Liver (tissue), 3 donors: Measurements from ENCODE around the gene PLXNB2.

ENCODE experiments used
- CTCF ChIP-seq: fragments of 150-350 bp; IDR thresholded peaks from 2 replicates; pipeline ENCODE4 v1.5.1; 2017; ENCODE audit warnings: improper control_type of control experiment, low read depth, low read length; ENCODE audit not compliant: missing input control
- HNF4G ChIP-seq: IDR thresholded peaks from 2 replicates; pipeline ENCODE4 v1.6.1; 2016; ENCODE audit warnings: antibody characterized with exemption
- JUND ChIP-seq, 2 donors: IDR thresholded peaks; 2 replicates each; pipeline ENCODE4 v1.6.1; 2016; ENCODE audit warnings: antibody characterized with exemption in 2 of 2
- MAX ChIP-seq: IDR thresholded peaks from 2 replicates; pipeline ENCODE4 v1.6.1; 2016; ENCODE audit warnings: antibody characterized with exemption
- SP1 ChIP-seq: IDR thresholded peaks from 2 replicates; pipeline ENCODE4 v1.6.1; 2018; ENCODE audit warnings: antibody characterized with exemption, mild to moderate bottlenecking
- YY1 ChIP-seq: IDR thresholded peaks from 2 replicates; pipeline ENCODE4 v1.6.1; 2016; ENCODE audit warnings: antibody characterized with exemption, mild to moderate bottlenecking
- TF ChIP-seq, protein P1 (sequence below): IDR thresholded peaks from 2 replicates; pipeline ENCODE4 v1.6.1; 2016; ENCODE audit warnings: antibody characterized with exemption, mild to moderate bottlenecking
- donor health status: healthy.
- donor health status: healthy.

DNA sequence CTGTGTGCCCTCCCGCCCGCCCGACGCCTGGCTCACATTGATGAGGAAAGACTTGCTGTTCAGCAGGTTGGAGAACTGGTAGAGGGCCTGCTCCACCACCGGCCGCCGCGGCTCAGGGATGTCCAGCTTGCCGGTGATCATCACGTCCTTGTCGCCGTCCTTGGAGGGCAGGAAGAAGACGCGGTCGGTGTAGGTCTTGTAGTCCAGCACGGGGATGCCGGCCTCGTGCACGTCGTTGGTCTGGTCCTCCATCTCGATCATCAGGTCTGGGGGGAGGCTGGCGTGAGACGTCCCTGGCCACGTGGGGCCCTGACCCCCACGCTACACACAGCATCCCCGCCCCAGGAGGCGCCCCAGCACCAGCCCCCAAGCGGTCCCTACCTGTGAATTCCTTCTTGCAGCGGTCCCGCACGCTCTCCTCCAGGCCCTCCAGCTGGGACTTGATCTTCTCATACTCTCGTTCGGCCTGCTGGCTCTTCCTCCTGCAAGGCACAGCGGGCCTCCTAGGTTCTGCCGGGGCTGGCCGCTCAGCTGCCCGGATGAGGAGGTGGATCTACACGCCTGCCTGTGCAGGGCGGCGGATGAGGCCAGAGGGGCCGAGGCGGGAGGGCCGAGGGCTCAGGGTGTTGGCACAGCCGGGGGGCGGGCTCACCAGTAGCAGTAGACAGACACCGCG is 26.6 kb downstream of the PLXNB2 start:
- TF ChIP-seq YY1 (no peak), CTCF (no peak), JUND (IDR thresholded peaks at IDR 0.05) (no peak), SP1 (no peak), HNF4G (no peak), MAX (no peak)
- TF ChIP-seq, protein P1, sequence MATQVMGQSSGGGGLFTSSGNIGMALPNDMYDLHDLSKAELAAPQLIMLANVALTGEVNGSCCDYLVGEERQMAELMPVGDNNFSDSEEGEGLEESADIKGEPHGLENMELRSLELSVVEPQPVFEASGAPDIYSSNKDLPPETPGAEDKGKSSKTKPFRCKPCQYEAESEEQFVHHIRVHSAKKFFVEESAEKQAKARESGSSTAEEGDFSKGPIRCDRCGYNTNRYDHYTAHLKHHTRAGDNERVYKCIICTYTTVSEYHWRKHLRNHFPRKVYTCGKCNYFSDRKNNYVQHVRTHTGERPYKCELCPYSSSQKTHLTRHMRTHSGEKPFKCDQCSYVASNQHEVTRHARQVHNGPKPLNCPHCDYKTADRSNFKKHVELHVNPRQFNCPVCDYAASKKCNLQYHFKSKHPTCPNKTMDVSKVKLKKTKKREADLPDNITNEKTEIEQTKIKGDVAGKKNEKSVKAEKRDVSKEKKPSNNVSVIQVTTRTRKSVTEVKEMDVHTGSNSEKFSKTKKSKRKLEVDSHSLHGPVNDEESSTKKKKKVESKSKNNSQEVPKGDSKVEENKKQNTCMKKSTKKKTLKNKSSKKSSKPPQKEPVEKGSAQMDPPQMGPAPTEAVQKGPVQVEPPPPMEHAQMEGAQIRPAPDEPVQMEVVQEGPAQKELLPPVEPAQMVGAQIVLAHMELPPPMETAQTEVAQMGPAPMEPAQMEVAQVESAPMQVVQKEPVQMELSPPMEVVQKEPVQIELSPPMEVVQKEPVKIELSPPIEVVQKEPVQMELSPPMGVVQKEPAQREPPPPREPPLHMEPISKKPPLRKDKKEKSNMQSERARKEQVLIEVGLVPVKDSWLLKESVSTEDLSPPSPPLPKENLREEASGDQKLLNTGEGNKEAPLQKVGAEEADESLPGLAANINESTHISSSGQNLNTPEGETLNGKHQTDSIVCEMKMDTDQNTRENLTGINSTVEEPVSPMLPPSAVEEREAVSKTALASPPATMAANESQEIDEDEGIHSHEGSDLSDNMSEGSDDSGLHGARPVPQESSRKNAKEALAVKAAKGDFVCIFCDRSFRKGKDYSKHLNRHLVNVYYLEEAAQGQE, result no peak
